Measurements from ENCODE around the gene ARVCF.

The ARVCF gene
- total RNA-seq = 2.6 to 4.0 reads per million in 2 experiments

- DNase-seq (ENCODE audit: low read depth) = peak; percentile 89
These were observed at the start of gene ARVCF for GRCh38 chr22:20016734-20017621. TSS of gene ARVCF (minus strand) at chr22:20016823. CDS start at chr22:19990794, 26,029 bp downstream.

- DNase-seq (ENCODE audit: low read depth) = no peak
These were observed 49.4 kb upstream of the ARVCF start for GRCh38 chr22:20065896-20066616.

- no peak for DNase-seq (ENCODE audit: low read depth)
These were observed 48.1 kb upstream of the ARVCF start for GRCh38 chr22:20064545-20065262.

- no peak for DNase-seq (ENCODE audit: low read depth)
These were observed 47.5 kb upstream of the ARVCF start for GRCh38 chr22:20064140-20064480.

GRCh38 chr22:20063271-20064139 is 46.9 kb upstream of the ARVCF start:
- no peak for DNase-seq (ENCODE audit: low read depth)

- no peak for DNase-seq (ENCODE audit: low read depth)
These were observed 46.1 kb upstream of the ARVCF start for GRCh38 chr22:20062766-20063083.

GRCh38 chr22:20062043-20062765 is 45.6 kb upstream of the ARVCF start:
- no peak for DNase-seq (ENCODE audit: low read depth)

GRCh38 chr22:20061481-20061861 is 44.8 kb upstream of the ARVCF start:
- DNase-seq (ENCODE audit: low read depth) = no peak

GRCh38 chr22:20060700-20061480 is 44.3 kb upstream of the ARVCF start:
- no peak for DNase-seq (ENCODE audit: low read depth)

- DNase-seq (ENCODE audit: low read depth) = no peak
These were observed 42.6 kb upstream of the ARVCF start for GRCh38 chr22:20058989-20059770.

GRCh38 chr22:20057596-20058268 is 41.1 kb upstream of the ARVCF start:
- DNase-seq (ENCODE audit: low read depth) = no peak

- DNase-seq (ENCODE audit: low read depth) = no peak
These were observed 40.2 kb upstream of the ARVCF start for GRCh38 chr22:20056696-20057386.

- DNase-seq (ENCODE audit: low read depth) = no peak
These were observed 39.5 kb upstream of the ARVCF start for GRCh38 chr22:20056161-20056560.

- no peak for DNase-seq (ENCODE audit: low read depth)
These were observed 39.0 kb upstream of the ARVCF start for GRCh38 chr22:20055654-20056053.

GRCh38 chr22:20055144-20055543 is 38.5 kb upstream of the ARVCF start:
- no peak for DNase-seq (ENCODE audit: low read depth)

GRCh38 chr22:20054485-20054884 is 37.9 kb upstream of the ARVCF start:
- no peak for DNase-seq (ENCODE audit: low read depth)

GRCh38 chr22:20054034-20054427 is 37.4 kb upstream of the ARVCF start:
- no peak for DNase-seq (ENCODE audit: low read depth)

- DNase-seq (ENCODE audit: low read depth) = no peak
These were observed 36.9 kb upstream of the ARVCF start for GRCh38 chr22:20053407-20054033.

Data from T follicular helper cell (primary cell).